Hepatocyte (in vitro differentiated cells): Measurements from ENCODE around the gene WDR62. TPM values are rescaled to one million over a fixed set of nuclear protein-coding genes. Genes with fewer than 3 reads are reported as not detected.
A peak's percentile ranks its signal among the peaks of the same experiment; 100 is the strongest.

Experiments used
- DNase-seq: peaks from one replicate; pipeline ENCODE4 v3.0.0-alpha.2; 2016; ENCODE audit warnings: low spot score
- H2AFZ ChIP-seq: fragments of 200-600 bp; sonication (generic); 2 replicates; pipeline ENCODE4 v1.6.0; 2016; ENCODE audit warnings: antibody characterized with exemption, mild to moderate bottlenecking
- H3K27ac ChIP-seq: fragments of 200-600 bp; sonication (generic); 2 replicates; pipeline ENCODE4 v1.5.1; 2016; ENCODE audit warnings: mild to moderate bottlenecking
- H3K27me3 ChIP-seq: fragments of 200-600 bp; sonication (generic); 2 replicates; pipeline ENCODE4 v1.6.1; 2016
- H3K36me3 ChIP-seq: fragments of 200-600 bp; sonication (generic); replicated peaks from 2 replicates; pipeline ENCODE4 v1.5.1; 2016; ENCODE audit warnings: low read depth; ENCODE audit not compliant: insufficient read depth
- H3K4me1 ChIP-seq: fragments of 200-600 bp; sonication (generic); 2 replicates; pipeline ENCODE4 v1.5.1; 2016; ENCODE audit warnings: mild to moderate bottlenecking, moderate library complexity; ENCODE audit not compliant: insufficient read depth
- H3K4me2 ChIP-seq: fragments of 200-600 bp; sonication (generic); 2 replicates; pipeline ENCODE4 v1.6.0; 2016
- H3K4me3 ChIP-seq: fragments of 200-600 bp; sonication (generic); 2 replicates; pipeline ENCODE4 v1.5.1; 2016; ENCODE audit warnings: mild to moderate bottlenecking
- H3K79me2 ChIP-seq: fragments of 200-600 bp; sonication (generic); 2 replicates; pipeline ENCODE4 v1.6.0; 2017; ENCODE audit warnings: mild to moderate bottlenecking
- H3K9me2 ChIP-seq: fragments of 200-600 bp; sonication (generic); replicated peaks from 2 replicates; pipeline ENCODE4 v1.6.0; 2017; ENCODE audit warnings: mild to moderate bottlenecking; ENCODE audit not compliant: insufficient read depth
- H3K9me3 ChIP-seq: fragments of 200-600 bp; sonication (generic); 2 replicates; pipeline ENCODE4 v1.5.1; 2016; ENCODE audit warnings: low read depth, mild to moderate bottlenecking
- H4K20me1 ChIP-seq: fragments of 200-600 bp; sonication (generic); 2 replicates; pipeline ENCODE4 v1.6.0; 2016; ENCODE audit warnings: mild to moderate bottlenecking; ENCODE audit not compliant: insufficient read depth, poor library complexity, severe bottlenecking
- EZH2 ChIP-seq: fragments of 200-600 bp; sonication (generic); IDR thresholded peaks from 2 replicates; pipeline ENCODE4 v1.6.1; 2016; ENCODE audit warnings: antibody characterized with exemption, mild to moderate bottlenecking, borderline replicate concordance
- EZH2phosphoT487 ChIP-seq: fragments of 200-600 bp; sonication (generic); IDR thresholded peaks from one replicate; pipeline ENCODE4 v1.6.1; 2018; ENCODE audit warnings: antibody characterized with exemption, mild to moderate bottlenecking, low read depth, moderate library complexity; ENCODE audit not compliant: unreplicated experiment, severe bottlenecking
- WGBS: methylation state at CpG from one replicate; pipeline ENCODE4 v1.1.6; 2016; ENCODE audit warnings: low lambda C conversion rate; ENCODE audit errors: missing lambda C conversion rate; 5-methylcytosine and 5-hydroxymethylcytosine counted together
- polyA plus RNA-seq: library from polyadenylated mRNA; unstranded; fragments of >200 nt; fragmentation: Nextera tagmentation; extraction: Ambion mirVana; gene quantifications from 2 replicates; pipeline ENCODE4 v1.2.1, GENCODE V29; 2016
- total RNA-seq: library from RNA; depleted of rRNA; stranded (reverse); fragments of >200 nt; gene quantifications from 2 replicates; pipeline ENCODE4 v1.2.3, GENCODE V29; 2014
- TF ChIP-seq, protein P1 (sequence below): fragments of 200-600 bp; sonication (generic); IDR thresholded peaks from 2 replicates; pipeline ENCODE4 v1.5.1; 2016; ENCODE audit warnings: antibody characterized with exemption, mild to moderate bottlenecking; ENCODE audit not compliant: poor library complexity

Gene WDR62
- total and polyA plus RNA-seq, 2 experiments from 2014 or later, result 2.1 to 4.6 TPM

DNA sequence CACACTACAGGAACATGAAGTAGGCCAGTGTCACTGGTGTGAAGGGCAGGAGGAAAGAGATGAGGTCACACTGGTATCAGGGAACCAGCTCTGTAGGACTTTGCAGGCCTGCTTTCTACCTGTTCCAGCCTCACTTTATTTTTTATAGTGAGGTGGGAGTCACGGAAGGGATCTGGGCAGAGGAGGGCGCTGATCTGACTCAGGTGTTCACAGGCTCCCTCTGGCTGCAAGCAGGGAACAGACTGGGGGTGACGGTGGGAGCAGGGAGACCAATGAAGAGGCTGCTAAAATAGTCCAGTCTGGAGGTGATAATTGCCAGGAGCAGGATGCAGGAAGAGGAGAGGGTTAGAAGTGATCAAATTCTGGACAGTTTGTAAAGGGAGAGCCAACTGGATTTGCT lies 3.5 kb upstream of the WDR62 start:
- Histone ChIP-seq H3K4me3 (no peak overlapping the region), H3K9me3 (no peaks in the 10 kb centered on the region), H4K20me1 (no peaks in the 10 kb centered on the region), H3K9me2 (no peaks in the 10 kb centered on the region), H3K79me2 (peaks cover 17% of the 10 kb centered on the region), H2AFZ (no peak overlapping the region), H3K4me1 (peaks cover 9% of the 10 kb centered on the region), H3K27me3 (no peaks in the 10 kb centered on the region), H3K4me2 (no peak overlapping the region), H3K27ac (no peak overlapping the region), H3K36me3 (no peaks in the 10 kb centered on the region)
- 42% methylated on average over 3 of the region's 3 CpGs for WGBS
- TF ChIP-seq, protein P1, sequence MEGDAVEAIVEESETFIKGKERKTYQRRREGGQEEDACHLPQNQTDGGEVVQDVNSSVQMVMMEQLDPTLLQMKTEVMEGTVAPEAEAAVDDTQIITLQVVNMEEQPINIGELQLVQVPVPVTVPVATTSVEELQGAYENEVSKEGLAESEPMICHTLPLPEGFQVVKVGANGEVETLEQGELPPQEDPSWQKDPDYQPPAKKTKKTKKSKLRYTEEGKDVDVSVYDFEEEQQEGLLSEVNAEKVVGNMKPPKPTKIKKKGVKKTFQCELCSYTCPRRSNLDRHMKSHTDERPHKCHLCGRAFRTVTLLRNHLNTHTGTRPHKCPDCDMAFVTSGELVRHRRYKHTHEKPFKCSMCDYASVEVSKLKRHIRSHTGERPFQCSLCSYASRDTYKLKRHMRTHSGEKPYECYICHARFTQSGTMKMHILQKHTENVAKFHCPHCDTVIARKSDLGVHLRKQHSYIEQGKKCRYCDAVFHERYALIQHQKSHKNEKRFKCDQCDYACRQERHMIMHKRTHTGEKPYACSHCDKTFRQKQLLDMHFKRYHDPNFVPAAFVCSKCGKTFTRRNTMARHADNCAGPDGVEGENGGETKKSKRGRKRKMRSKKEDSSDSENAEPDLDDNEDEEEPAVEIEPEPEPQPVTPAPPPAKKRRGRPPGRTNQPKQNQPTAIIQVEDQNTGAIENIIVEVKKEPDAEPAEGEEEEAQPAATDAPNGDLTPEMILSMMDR, result peak; percentile 41
- TF ChIP-seq EZH2phosphoT487, result no peak
- peak; percentile 44 for DNase-seq

DNA sequence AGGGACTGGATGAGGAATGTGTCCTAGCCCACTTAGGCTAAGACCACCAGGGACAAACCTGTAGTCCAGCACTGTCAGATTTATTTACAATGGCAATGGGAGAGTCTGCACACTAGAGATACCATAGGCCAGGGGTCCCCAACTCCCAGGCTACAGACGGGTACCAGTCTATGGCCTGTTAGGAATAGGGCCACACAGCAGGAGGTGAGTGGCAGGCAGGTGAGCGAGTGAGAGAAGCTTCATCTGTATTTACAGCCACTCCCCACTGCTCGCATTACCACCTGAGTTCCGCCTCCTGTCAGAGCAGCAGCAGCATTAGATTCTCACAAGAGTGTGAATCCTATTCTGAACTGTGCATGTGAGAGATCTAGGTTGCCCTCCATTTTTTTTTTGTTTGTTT lies 3.1 kb upstream of the WDR62 start:
- Histone ChIP-seq H3K4me3 (no peak overlapping the region), H3K4me2 (no peak overlapping the region), H3K36me3 (no peaks in the 10 kb centered on the region), H3K27me3 (no peaks in the 10 kb centered on the region), H3K27ac (no peak overlapping the region), H4K20me1 (no peaks in the 10 kb centered on the region), H2AFZ (no peak overlapping the region), H3K4me1 (peaks cover 9% of the 10 kb centered on the region), H3K9me3 (no peaks in the 10 kb centered on the region), H3K79me2 (peaks cover 17% of the 10 kb centered on the region), H3K9me2 (no peaks in the 10 kb centered on the region)
- TF ChIP-seq EZH2phosphoT487 (no peak), EZH2 (no peak)
- TF ChIP-seq, protein P1, result no peak
- DNase-seq, result no peak
- WGBS, result 87% methylated on average over 4 of the region's 4 CpGs

DNA sequence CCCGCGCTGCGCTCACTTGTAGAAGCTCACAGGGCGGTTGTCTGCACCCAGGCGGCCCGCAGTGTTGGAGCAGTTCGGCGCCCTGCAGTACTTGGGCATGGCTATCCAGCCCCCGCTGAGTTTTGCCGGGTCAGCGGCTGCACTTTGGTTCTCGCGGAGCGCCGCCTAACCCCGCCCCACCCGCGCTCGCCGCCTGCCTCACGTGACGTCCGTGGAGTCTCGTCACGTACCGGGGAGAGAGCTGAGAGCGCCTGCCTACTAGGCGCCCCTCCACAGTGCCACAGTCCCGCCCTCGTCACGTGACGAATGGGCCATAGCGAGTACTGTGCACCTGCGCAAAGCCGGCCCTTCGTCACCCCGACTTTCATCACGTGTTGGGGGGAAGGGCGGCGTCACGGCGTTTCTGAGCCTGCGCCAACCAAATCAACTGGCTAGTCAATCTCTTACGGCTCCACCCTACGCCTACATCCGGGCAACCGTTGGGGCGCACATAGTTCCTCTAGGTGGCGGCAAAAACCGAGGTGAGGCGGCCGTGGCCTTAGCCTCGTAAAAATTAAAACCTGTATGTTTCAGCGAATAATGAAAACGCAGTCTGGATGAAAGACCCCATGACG lies 471 bp upstream of the WDR62 start, which contains the start of gene THAP8:
THAP8 (minus strand) TSS at position 167 of the 614 bp plus-strand sequence; CDS start at position 99, 68 bp downstream.
- Histone ChIP-seq H4K20me1 (no peaks in the 10 kb centered on the region), H3K4me3 (peak within 1 kb of the TSS; percentile 73), H3K4me2 (peak within 1 kb of the TSS; percentile 94), H3K36me3 (no peaks in the 10 kb centered on the region), H3K79me2 (peaks cover 19% of the 10 kb centered on the region), H3K9me3 (no peaks in the 10 kb centered on the region), H3K27ac (peak within 1 kb of the TSS; percentile 92), H3K27me3 (no peaks in the 10 kb centered on the region), H3K4me1 (peaks cover 11% of the 10 kb centered on the region), H2AFZ (peak within 1 kb of the TSS; percentile 60), H3K9me2 (no peaks in the 10 kb centered on the region)
- WGBS, result under 1% methylated on average over 56 of the region's 56 CpGs
- peak; percentile 100 for DNase-seq
- no peak for TF ChIP-seq EZH2phosphoT487
- TF ChIP-seq, protein P1, result peak; percentile 62
- TF ChIP-seq EZH2, result no peak
